ENCODE measurements around the gene GCLC. TPM values are rescaled to one million over a fixed set of nuclear protein-coding genes. Genes with fewer than 3 reads are reported as not detected.
A peak's percentile ranks its signal among the peaks of the same experiment; 100 is the strongest.

GCLC gene
- total and polyA plus RNA-seq, 4 donors, result 13.2 to 40.0 (median 22.9) TPM

- peak; percentile 38 to 80 (median 78) for DNase-seq
- no peaks in the 10 kb centered on the region for H3K27me3 ChIP-seq (ENCODE audit: control insufficient read depth in 3 of 3, insufficient read depth in 3 of 3, low read length in 2 of 3)
- WGBS, 2 donors, result 70 to 78% methylated on average over 3 of the region's 3 CpGs
- H3K9me3 ChIP-seq (ENCODE audit: control insufficient read depth in 4 of 4, insufficient read depth in 3 of 4, low read length in 3 of 4), result no peaks in the 10 kb centered on the region
- peak overlapping the region in 1 of 2 donors; percentile 37 for H3K9ac ChIP-seq (ENCODE audit: insufficient read depth in 1 of 2, low read length in 2 of 2)
- H3K27ac ChIP-seq (ENCODE audit: low read depth in 1 of 2, low read length in 1 of 2), result no peak overlapping the region
- H3K36me3 ChIP-seq (ENCODE audit: control insufficient read depth in 4 of 4, insufficient read depth in 4 of 4, low read length in 4 of 4), result peaks cover 12 to 33% (median 18%) of the 10 kb centered on the region in 4 donors
- peaks cover 0 to 47% (median 7%) of the 10 kb centered on the region in 5 donors for H3K4me1 ChIP-seq (ENCODE audit: control insufficient read depth in 5 of 5, insufficient read depth in 5 of 5, low read length in 5 of 5)
- no peak for ATAC-seq (ENCODE audit: insufficient read depth, low FRiP score)
- TF ChIP-seq CTCF (IDR thresholded peaks at IDR 0.05; ENCODE audit: control extremely low read depth, extremely low read depth), result no peak
- H3K4me3 ChIP-seq, result no peak overlapping the region
Observed at GRCh38 chr6:53501432-53501831, 43.5 kb downstream of the GCLC start.

GRCh38 chr6:53500095-53500494 lies 44.8 kb downstream of the GCLC start:
- no peak for ATAC-seq (ENCODE audit: insufficient read depth, low FRiP score)

GRCh38 chr6:53499094-53499493 lies 45.8 kb downstream of the GCLC start:
- Histone ChIP-seq H3K9ac (ENCODE audit: insufficient read depth in 1 of 2, low read length in 2 of 2) (no peak overlapping the region), H3K4me3 (no peak overlapping the region), H3K9me3 (ENCODE audit: control insufficient read depth in 4 of 4, insufficient read depth in 3 of 4, low read length in 3 of 4) (no peaks in the 10 kb centered on the region), H3K4me1 (ENCODE audit: control insufficient read depth in 5 of 5, insufficient read depth in 5 of 5, low read length in 5 of 5) (peaks cover 0 to 54% (median 19%) of the 10 kb centered on the region in 5 donors), H3K36me3 (ENCODE audit: control insufficient read depth in 4 of 4, insufficient read depth in 4 of 4, low read length in 4 of 4) (peaks cover 8 to 24% (median 11%) of the 10 kb centered on the region in 4 donors), H3K27ac (ENCODE audit: low read depth in 1 of 2, low read length in 1 of 2) (no peak overlapping the region), H3K27me3 (ENCODE audit: control insufficient read depth in 3 of 3, insufficient read depth in 3 of 3, low read length in 2 of 3) (no peaks in the 10 kb centered on the region)
- ATAC-seq (ENCODE audit: insufficient read depth, low FRiP score), result no peak
- 76 to 81% methylated on average over 3 of the region's 3 CpGs for WGBS, 2 donors
- DNase-seq, result peak in 1 of 3 donors; percentile 18
- TF ChIP-seq CTCF (IDR thresholded peaks at IDR 0.05; ENCODE audit: control extremely low read depth, extremely low read depth), result no peak

More at GRCh38 chr6:53500095-53500494, 44.8 kb downstream of the GCLC start:
- no peak overlapping the region for H3K27ac ChIP-seq (ENCODE audit: low read depth in 1 of 2, low read length in 1 of 2)
- DNase-seq, result no peak
- 96 to 97% methylated on average over 4 of the region's 4 CpGs for WGBS, 2 donors
- H3K36me3 ChIP-seq (ENCODE audit: control insufficient read depth in 4 of 4, insufficient read depth in 4 of 4, low read length in 4 of 4), result peaks cover 11 to 27% (median 15%) of the 10 kb centered on the region in 4 donors
- no peak for TF ChIP-seq CTCF (IDR thresholded peaks at IDR 0.05; ENCODE audit: control extremely low read depth, extremely low read depth)
- no peak overlapping the region for H3K9ac ChIP-seq (ENCODE audit: insufficient read depth in 1 of 2, low read length in 2 of 2)
- H3K4me1 ChIP-seq (ENCODE audit: control insufficient read depth in 5 of 5, insufficient read depth in 5 of 5, low read length in 5 of 5), result peaks cover 0 to 54% (median 19%) of the 10 kb centered on the region in 5 donors
- no peak overlapping the region for H3K4me3 ChIP-seq
- H3K9me3 ChIP-seq (ENCODE audit: control insufficient read depth in 4 of 4, insufficient read depth in 3 of 4, low read length in 3 of 4), result no peaks in the 10 kb centered on the region
- H3K27me3 ChIP-seq (ENCODE audit: control insufficient read depth in 3 of 3, insufficient read depth in 3 of 3, low read length in 2 of 3), result no peaks in the 10 kb centered on the region

GRCh38 chr6:53498649-53499048 lies 46.3 kb downstream of the GCLC start:
- no peak overlapping the region for H3K9ac ChIP-seq (ENCODE audit: insufficient read depth in 1 of 2, low read length in 2 of 2)
- DNase-seq (no peak), ATAC-seq (ENCODE audit: insufficient read depth, low FRiP score) (no peak)
- TF ChIP-seq CTCF (IDR thresholded peaks at IDR 0.05; ENCODE audit: control extremely low read depth, extremely low read depth), result no peak
- no peaks in the 10 kb centered on the region for H3K9me3 ChIP-seq (ENCODE audit: control insufficient read depth in 4 of 4, insufficient read depth in 3 of 4, low read length in 3 of 4)
- peaks cover 8 to 24% (median 11%) of the 10 kb centered on the region in 4 donors for H3K36me3 ChIP-seq (ENCODE audit: control insufficient read depth in 4 of 4, insufficient read depth in 4 of 4, low read length in 4 of 4)
- no peak overlapping the region for H3K4me3 ChIP-seq
- H3K27me3 ChIP-seq (ENCODE audit: control insufficient read depth in 3 of 3, insufficient read depth in 3 of 3, low read length in 2 of 3), result no peaks in the 10 kb centered on the region
- H3K27ac ChIP-seq (ENCODE audit: low read depth in 1 of 2, low read length in 1 of 2), result no peak overlapping the region
- 86 to 95% methylated on average over 6 of the region's 6 CpGs for WGBS, 2 donors
- peaks cover 0 to 57% (median 19%) of the 10 kb centered on the region in 5 donors for H3K4me1 ChIP-seq (ENCODE audit: control insufficient read depth in 5 of 5, insufficient read depth in 5 of 5, low read length in 5 of 5)
